OCI-LY1 (cell line): Measurements from ENCODE around the gene CDC42BPA.

Experiments used
- H2AFZ ChIP-seq: fragments of 200-600 bp; sonication (generic), shearing (Covaris generic); 2 replicates; pipeline ENCODE4 v1.6.0; 2014; ENCODE audit warnings: antibody characterized with exemption, mild to moderate bottlenecking, low read length
- H3F3A ChIP-seq: fragments of 200-600 bp; sonication (generic), shearing (Covaris generic); 2 replicates; pipeline ENCODE4 v1.6.0; 2014; ENCODE audit warnings: mild to moderate bottlenecking, antibody characterized with exemption, low read length, moderate library complexity; ENCODE audit not compliant: insufficient read depth
- H3K27ac ChIP-seq: fragments of 200-600 bp; sonication (generic); 2 replicates; pipeline ENCODE4 v1.5.1; 2014; ENCODE audit warnings: low read length, mixed run types, mild to moderate bottlenecking, low read depth; ENCODE audit not compliant: poor library complexity, severe bottlenecking
- H3K27me3 ChIP-seq: fragments of 200-600 bp; sonication (generic); 2 replicates; pipeline ENCODE4 v1.6.0; 2014; ENCODE audit warnings: antibody characterized with exemption, mild to moderate bottlenecking, low read length, moderate library complexity; ENCODE audit not compliant: insufficient read depth
- H3K36me3 ChIP-seq: fragments of 200-600 bp; sonication (generic); 2 replicates; pipeline ENCODE4 v1.6.1; 2014; ENCODE audit warnings: mild to moderate bottlenecking, antibody characterized with exemption, low read length, moderate library complexity, mixed read lengths; ENCODE audit not compliant: insufficient read depth
- H3K4me1 ChIP-seq: fragments of 200-600 bp; sonication (generic); 2 replicates; pipeline ENCODE4 v1.5.1; 2014; ENCODE audit warnings: mild to moderate bottlenecking, low read length, moderate library complexity; ENCODE audit not compliant: insufficient read depth, severe bottlenecking
- H3K4me2 ChIP-seq: fragments of 200-600 bp; sonication (generic), shearing (Covaris generic); 2 replicates; pipeline ENCODE4 v1.6.1; 2014; ENCODE audit warnings: low read length
- H3K4me3 ChIP-seq: fragments of 200-600 bp; sonication (generic); 2 replicates; pipeline ENCODE4 v1.5.1; 2014; ENCODE audit warnings: low read length, low read depth, mild to moderate bottlenecking, mixed read lengths; ENCODE audit not compliant: poor library complexity, severe bottlenecking
- H3K79me2 ChIP-seq: fragments of 200-600 bp; shearing (Covaris generic); 2 replicates; pipeline ENCODE4 v1.6.1; 2016; ENCODE audit warnings: mixed run types, low read length, mixed read lengths; ENCODE audit not compliant: insufficient read depth
- H3K9ac ChIP-seq: fragments of 200-600 bp; sonication (generic), shearing (Covaris generic); 2 replicates; pipeline ENCODE4 v1.6.1; 2014; ENCODE audit warnings: mild to moderate bottlenecking, low read length, mixed read lengths
- H3K9me2 ChIP-seq: fragments of 200-600 bp; sonication (generic), shearing (Covaris generic); 2 replicates; pipeline ENCODE4 v1.6.1; 2014; ENCODE audit warnings: low read depth, mild to moderate bottlenecking, low read length, mixed read lengths
- H3K9me3 ChIP-seq: fragments of 200-600 bp; shearing (Covaris generic); 2 replicates; pipeline ENCODE4 v1.6.1; 2014; ENCODE audit warnings: low read length, mixed read lengths
- H4K20me1 ChIP-seq: fragments of 200-600 bp; sonication (generic), shearing (Covaris generic); 2 replicates; pipeline ENCODE4 v1.6.0; 2016; ENCODE audit warnings: mild to moderate bottlenecking, low read length; ENCODE audit not compliant: insufficient read depth
- EZH2 ChIP-seq: fragments of 200-600 bp; sonication (generic), shearing (Covaris generic); IDR thresholded peaks from 2 replicates; pipeline ENCODE4 v1.8.0; 2017; ENCODE audit warnings: borderline replicate concordance, mixed run types, mild to moderate bottlenecking, antibody characterized with exemption, low read length, moderate library complexity, mixed read lengths
- TF ChIP-seq, protein P1 (sequence below): fragments of 200-600 bp; sonication (generic), shearing (Covaris generic); IDR thresholded peaks from 2 replicates; pipeline ENCODE4 v1.5.1; 2017; ENCODE audit warnings: mild to moderate bottlenecking, antibody characterized with exemption, low read length, moderate library complexity, mixed read lengths

CDC42BPA gene

DNA sequence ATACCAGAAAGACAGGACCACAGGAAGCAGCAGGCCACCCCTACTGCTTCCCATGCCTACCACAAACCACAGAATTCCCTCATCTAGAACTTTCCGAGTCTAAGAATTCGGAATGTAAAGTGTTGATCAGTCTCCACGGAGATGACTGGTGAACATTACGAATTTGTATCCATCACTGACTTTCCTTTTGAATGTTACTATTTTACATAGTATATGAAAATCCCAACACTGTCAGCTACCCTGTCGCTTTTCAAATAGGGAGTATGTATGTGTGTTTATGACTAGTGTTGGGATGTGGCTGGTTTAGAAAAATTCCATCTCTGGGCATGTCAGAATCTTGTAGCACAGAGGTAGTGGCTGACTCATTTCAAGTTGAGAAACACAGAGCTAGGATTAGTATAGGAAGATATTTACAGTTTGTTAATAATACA is 260.0 kb downstream of the CDC42BPA start:
- no peaks in the 10 kb centered on the region for H3K79me2 ChIP-seq
- no peaks in the 10 kb centered on the region for H3K9me2 ChIP-seq
- no peak overlapping the region for H3K9ac ChIP-seq
- H3K36me3 ChIP-seq: no peaks in the 10 kb centered on the region
- no peaks in the 10 kb centered on the region for H3K4me1 ChIP-seq
- no peaks in the 10 kb centered on the region for H3K9me3 ChIP-seq
- no peak overlapping the region for H3K27ac ChIP-seq
- TF ChIP-seq EZH2: no peak
- TF ChIP-seq, protein P1, sequence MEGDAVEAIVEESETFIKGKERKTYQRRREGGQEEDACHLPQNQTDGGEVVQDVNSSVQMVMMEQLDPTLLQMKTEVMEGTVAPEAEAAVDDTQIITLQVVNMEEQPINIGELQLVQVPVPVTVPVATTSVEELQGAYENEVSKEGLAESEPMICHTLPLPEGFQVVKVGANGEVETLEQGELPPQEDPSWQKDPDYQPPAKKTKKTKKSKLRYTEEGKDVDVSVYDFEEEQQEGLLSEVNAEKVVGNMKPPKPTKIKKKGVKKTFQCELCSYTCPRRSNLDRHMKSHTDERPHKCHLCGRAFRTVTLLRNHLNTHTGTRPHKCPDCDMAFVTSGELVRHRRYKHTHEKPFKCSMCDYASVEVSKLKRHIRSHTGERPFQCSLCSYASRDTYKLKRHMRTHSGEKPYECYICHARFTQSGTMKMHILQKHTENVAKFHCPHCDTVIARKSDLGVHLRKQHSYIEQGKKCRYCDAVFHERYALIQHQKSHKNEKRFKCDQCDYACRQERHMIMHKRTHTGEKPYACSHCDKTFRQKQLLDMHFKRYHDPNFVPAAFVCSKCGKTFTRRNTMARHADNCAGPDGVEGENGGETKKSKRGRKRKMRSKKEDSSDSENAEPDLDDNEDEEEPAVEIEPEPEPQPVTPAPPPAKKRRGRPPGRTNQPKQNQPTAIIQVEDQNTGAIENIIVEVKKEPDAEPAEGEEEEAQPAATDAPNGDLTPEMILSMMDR: no peak
- H3F3A ChIP-seq: no peaks in the 10 kb centered on the region
- no peak overlapping the region for H3K4me3 ChIP-seq
- H4K20me1 ChIP-seq: no peaks in the 10 kb centered on the region
- H2AFZ ChIP-seq: no peak overlapping the region
- H3K27me3 ChIP-seq: no peaks in the 10 kb centered on the region
- H3K4me2 ChIP-seq: no peak overlapping the region

DNA sequence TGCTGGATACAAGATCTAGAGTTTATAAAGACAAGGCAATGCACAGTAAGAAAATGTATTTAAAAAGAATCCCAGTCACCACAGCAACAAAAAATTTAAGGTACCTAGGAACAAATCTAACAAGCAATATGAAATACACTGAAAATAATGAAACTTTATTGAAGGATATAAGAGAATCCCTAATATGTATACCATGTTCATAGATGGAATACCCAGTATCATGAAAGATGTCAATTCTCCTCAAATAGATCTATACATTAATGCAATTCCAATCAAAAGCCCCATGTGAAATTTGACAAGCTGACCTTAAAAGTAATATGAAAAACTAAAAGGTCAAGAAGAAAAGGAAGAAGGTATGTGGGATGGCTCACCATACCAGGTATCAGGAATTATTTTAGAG is 269.0 kb downstream of the CDC42BPA start:
- H3K4me2 ChIP-seq: no peak overlapping the region
- H3K79me2 ChIP-seq: no peaks in the 10 kb centered on the region
- H3K27me3 ChIP-seq: no peaks in the 10 kb centered on the region
- no peak overlapping the region for H2AFZ ChIP-seq
- H3K4me1 ChIP-seq: no peaks in the 10 kb centered on the region
- H3K9me2 ChIP-seq: no peaks in the 10 kb centered on the region
- H3F3A ChIP-seq: no peaks in the 10 kb centered on the region
- H3K9me3 ChIP-seq: no peaks in the 10 kb centered on the region
- H3K4me3 ChIP-seq: no peak overlapping the region
- no peak overlapping the region for H3K9ac ChIP-seq
- TF ChIP-seq EZH2: no peak
- TF ChIP-seq, protein P1: no peak
- H3K27ac ChIP-seq: no peak overlapping the region
- no peaks in the 10 kb centered on the region for H3K36me3 ChIP-seq
- H4K20me1 ChIP-seq: no peaks in the 10 kb centered on the region

DNA sequence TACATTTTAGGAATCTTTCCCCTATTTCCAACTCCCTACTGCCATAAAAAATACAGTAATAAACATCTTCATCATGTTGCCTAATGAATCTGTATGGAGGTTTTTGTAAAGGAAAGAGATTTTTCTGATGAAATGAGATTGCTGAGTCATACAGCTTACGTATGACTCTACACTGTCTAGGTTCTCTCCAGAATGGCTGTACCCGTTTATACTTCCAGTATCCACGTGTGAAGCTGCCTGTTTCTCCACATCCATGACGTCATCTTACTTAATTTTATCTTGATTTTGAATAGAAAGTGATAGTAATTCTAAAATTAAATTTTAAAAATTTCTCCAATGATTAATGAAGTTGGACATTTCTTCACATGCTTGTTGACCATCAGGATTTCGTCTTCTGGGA is 274.5 kb downstream of the CDC42BPA start:
- Histone ChIP-seq H3K4me3 (no peak overlapping the region), H3K9me3 (no peaks in the 10 kb centered on the region), H3K79me2 (no peaks in the 10 kb centered on the region), H3K4me1 (no peaks in the 10 kb centered on the region), H2AFZ (no peak overlapping the region), H3K9me2 (no peaks in the 10 kb centered on the region), H3K4me2 (no peak overlapping the region), H3K36me3 (no peaks in the 10 kb centered on the region), H3K27me3 (no peaks in the 10 kb centered on the region), H3K9ac (no peak overlapping the region), H3K27ac (no peak overlapping the region), H4K20me1 (no peaks in the 10 kb centered on the region), H3F3A (no peaks in the 10 kb centered on the region)
- TF ChIP-seq EZH2: no peak
- TF ChIP-seq, protein P1: no peak
